K562 (cell line): ENCODE results near the gene UPK2. TPM values are rescaled to one million over a fixed set of nuclear protein-coding genes. Genes with fewer than 3 reads are reported as not detected.
A peak's percentile ranks its signal among the peaks of the same experiment; 100 is the strongest.

ENCODE experiments used
- CTBP1 ChIP-seq: fragments of 450-650 bp; IDR thresholded peaks from 2 replicates; pipeline ENCODE4 v1.6.1; 2016; ENCODE audit warnings: borderline replicate concordance
- ESRRA ChIP-seq: fragments of 450-650 bp; IDR thresholded peaks from 2 replicates; pipeline ENCODE4 v1.6.1; 2014; ENCODE audit warnings: low read depth, mild to moderate bottlenecking, moderate library complexity, borderline replicate concordance
- FOXM1 ChIP-seq, 2 experiments: fragments of 450-650 bp in 1 of 2; sonication (generic) in 1 of 2; formaldehyde crosslinking in 1 of 2; IDR thresholded peaks; 2 replicates each; pipeline versions ENCODE4 v1.6.1 to v1.9.0; 2017 to 2022; ENCODE audit warnings: low read depth in 2 of 2, mild to moderate bottlenecking in 2 of 2, missing genetic modification reagents in 1 of 2, moderate library complexity in 1 of 2
- NRF1 ChIP-seq, 2 experiments: fragments of 450-650 bp; IDR thresholded peaks in 1 of 2; conservative IDR thresholded peaks in 1 of 2; 2 replicates each; pipeline ENCODE4 v1.6.1; 2014; ENCODE audit warnings: mild to moderate bottlenecking in 2 of 2
- PCBP1 ChIP-seq: fragments of 200-400 bp; formaldehyde crosslinking; IDR thresholded peaks from 2 replicates; pipeline ENCODE4 v1.6.1; 2018; ENCODE audit warnings: mild to moderate bottlenecking, low read depth, low read length; ENCODE audit not compliant: poor library complexity, severe bottlenecking
- RFX1 ChIP-seq: fragments of 450-650 bp; IDR thresholded peaks from 2 replicates; pipeline ENCODE4 v1.6.1; 2016; ENCODE audit warnings: mild to moderate bottlenecking, moderate library complexity
- SRF ChIP-seq, 2 experiments: fragments of 250-450, 450-650 bp in 1 of 2; sonication (Bioruptor Pico) in 1 of 2; sonication (generic) in 1 of 2; formaldehyde crosslinking; IDR thresholded peaks; 2 replicates each; pipeline versions ENCODE4 v1.5.0 to v1.5.1; 2020 to 2022; ENCODE audit warnings: mild to moderate bottlenecking in 1 of 2, missing genetic modification reagents in 1 of 2
- ZBTB17 ChIP-seq: fragments of 450-650 bp; formaldehyde crosslinking; IDR thresholded peaks from 2 replicates; pipeline ENCODE4 v1.4.0; 2020; ENCODE audit warnings: mild to moderate bottlenecking
- ZNF277 ChIP-seq: fragments of 250-450 bp; sonication (Bioruptor Pico); IDR thresholded peaks from 2 replicates; pipeline ENCODE4 v1.8.0; 2022; ENCODE audit warnings: inconsistent platforms, mild to moderate bottlenecking, moderate library complexity, borderline replicate concordance
- ZNF280A ChIP-seq: fragments of 450-650 bp; IDR thresholded peaks from 2 replicates; pipeline ENCODE4 v1.6.1; 2018; ENCODE audit warnings: mild to moderate bottlenecking, low read depth; ENCODE audit not compliant: partially characterized antibody
- ZNF395 ChIP-seq: fragments of 200-800 bp; sonication (Bioruptor generic); IDR thresholded peaks from 2 replicates; pipeline ENCODE4 v1.6.1; 2017; ENCODE audit warnings: missing genetic modification characterization, missing compliant biosample characterization
- ZNF431 ChIP-seq: sonication (generic); formaldehyde crosslinking; IDR thresholded peaks from 2 replicates; pipeline ENCODE4 v1.8.0; 2022; ENCODE audit warnings: mild to moderate bottlenecking, missing genetic modification reagents
- polyA plus RNA-seq, 8 experiments: library from polyadenylated mRNA; depleted of rRNA in 4 of 8; stranded (reverse) in 5 of 8; unstranded in 3 of 8; fragments of >200 nt; fragmentation: Nextera tagmentation in 2 of 8; fragmentation: Illumina TruSeq in 1 of 8; extraction: Ambion mirVana in 2 of 8; extraction: Trizol in 1 of 8; gene quantifications; 2 replicates each; pipeline versions ENCODE4 v1.2.1 to v1.2.3, GENCODE V29; 2011 to 2014; ENCODE audit warnings: inconsistent platforms in 1 of 8, missing spikeins in 1 of 8
- total RNA-seq, 7 experiments: library from RNA; depleted of rRNA in 6 of 7; stranded (reverse); fragments of >200 nt in 6 of 7; fragmentation: Illumina TruSeq in 2 of 7; extraction: Trizol in 2 of 7; gene quantifications; 2 replicates each; pipeline versions ENCODE4 v1.2.1 to v1.2.3, GENCODE V29; 2011 to 2021; ENCODE audit warnings: low replicate concordance in 1 of 7

UPK2 gene
- total and polyA plus RNA-seq, 9 of the 15 experiments (the other 6 are each of a cell fraction or from before 2014, with no cell fraction given): not detected

DNA sequence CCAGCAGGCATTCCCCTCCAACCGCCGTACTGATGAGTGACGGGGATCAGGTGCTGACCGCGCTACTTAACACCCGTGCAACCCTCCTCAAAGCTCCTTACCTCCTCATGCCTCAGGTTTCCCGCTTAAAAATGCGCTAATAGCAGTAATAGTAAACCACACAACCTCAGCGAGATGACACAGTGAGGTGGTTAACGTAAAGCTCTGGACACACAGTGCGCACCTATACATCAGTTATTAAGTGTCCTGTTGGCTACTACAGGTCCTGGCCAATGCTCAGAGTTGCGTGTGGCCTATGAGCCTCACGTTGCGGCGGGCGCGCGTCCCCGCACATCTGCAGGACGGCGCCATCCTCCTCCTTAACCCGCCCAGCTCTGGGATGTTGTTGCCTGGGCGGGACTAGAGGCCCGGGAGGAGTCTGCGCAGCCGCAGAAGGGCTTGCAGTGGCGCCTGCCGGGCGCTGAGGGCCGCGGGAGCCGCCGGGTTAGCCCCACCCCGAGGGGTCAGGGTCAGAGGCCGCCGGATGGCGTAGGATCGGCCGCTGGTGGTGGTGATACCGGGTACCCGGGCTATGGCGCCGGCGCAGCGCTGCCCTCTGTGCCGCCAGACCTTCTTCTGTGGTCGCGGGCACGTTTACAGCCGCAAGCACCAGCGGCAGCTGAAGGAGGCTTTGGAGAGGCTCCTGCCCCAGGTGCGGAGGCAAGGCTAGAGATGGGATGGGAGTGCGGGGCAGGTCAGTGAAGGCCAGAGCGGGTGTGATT is 41.7 kb downstream of the UPK2 start, which contains the start of gene CENATAC (continued):
- peak; percentile 67 for TF ChIP-seq PCBP1
- TF ChIP-seq CTBP1: peak; percentile 89
- peak; percentile 53; the same call in 1 of the 2 replicates for TF ChIP-seq ZNF431 (CRISPR knock-in tag)
- no peak for TF ChIP-seq FOXM1 (IDR thresholded peaks at IDR 0.05; ENCODE audit: low read depth)
- TF ChIP-seq FOXM1 (CRISPR knock-in tag; IDR thresholded peaks at IDR 0.05; ENCODE audit: low read depth): peak; percentile 89
- TF ChIP-seq ZBTB17 (CRISPR knock-in tag): peak; percentile 53
- no peak for TF ChIP-seq ZNF277 (CRISPR knock-in tag)
- TF ChIP-seq SRF (CRISPR knock-in tag; IDR thresholded peaks at IDR 0.05): 0 out of 4 replicates have a peak, but pooled peaks of 1 of the 2 experiments have one; percentile 16
- TF ChIP-seq RFX1: no peak
- TF ChIP-seq ESRRA: peak; percentile 59; the same call in 1 of the 2 replicates
- TF ChIP-seq NRF1 (conservative IDR thresholded peaks at IDR 0.05 in 1 of 2, IDR thresholded peaks at IDR 0.05 in 1 of 2): peak; percentile 90 to 92
- 0 out of 2 replicates have a peak, but pooled peaks have one; percentile 61 for TF ChIP-seq ZNF395 (CRISPR knock-in tag)
- no peak for TF ChIP-seq ZNF280A
- TF ChIP-seq, all 486 proteins: peak for 107
